IMR-90 (cell line): ENCODE results near the gene PAFAH2. TPM values are rescaled to one million over a fixed set of nuclear protein-coding genes. Genes with fewer than 3 reads are reported as not detected.
"Not testable (repeated sequence)": the region's sequence is repeated elsewhere in the genome, so short reads cannot be mapped to it uniquely, and the experiment has no call there.

Source experiments
- ATAC-seq: fragments of 200-7000 bp; cut with Tn5 transposase; 2 replicates; pipeline ENCODE4 v1.9.1; 2020; ENCODE audit warnings: low read depth, mild to moderate bottlenecking, moderate library complexity
- BruUV-seq: library from RNA; stranded (reverse); fragments of 400-500 nt; replicated peaks from 2 replicates; lab custom pipeline; 2021; lab: Mats Ljungman, UMichigan
- CTCF ChIA-PET: fragments of 300-600 bp; formaldehyde crosslinking; extraction: SDS; loops from one replicate; lab custom pipeline; 2021; ENCODE audit warnings: antibody characterized with exemption; lab: Yijun Ruan, JAX
- POLR2A ChIA-PET: fragments of 300-600 bp; sonication (Branson Sonifier 250); formaldehyde crosslinking; loops from one replicate; lab custom pipeline; 2022; ENCODE audit warnings: antibody characterized with exemption; ENCODE audit not compliant: unreplicated experiment; lab: Charles Lee
- DNase-seq: peaks from one replicate; pipeline ENCODE4 v3.0.0; 2013
- H2AFZ ChIP-seq: replicated peaks from 2 replicates; pipeline ENCODE3; 2013; ENCODE audit warnings: low read length, mild to moderate bottlenecking; ENCODE audit not compliant: poor library complexity
- H2AK5ac ChIP-seq: 2 replicates; pipeline ENCODE4 v1.6.1; 2013; ENCODE audit warnings: low read depth, low read length, inconsistent platforms
- H2AK9ac ChIP-seq: replicated peaks from 2 replicates; pipeline ENCODE3; 2013; ENCODE audit warnings: mild to moderate bottlenecking, low read depth, low read length, moderate library complexity; ENCODE audit not compliant: poor library complexity
- H2BK120ac ChIP-seq: 2 replicates; pipeline ENCODE4 v1.6.1; 2013; ENCODE audit warnings: low read depth, low read length, inconsistent platforms
- H2BK15ac ChIP-seq: 3 replicates; pipeline ENCODE4 v1.6.1; 2013; ENCODE audit warnings: low read depth, low read length, inconsistent platforms
- H2BK20ac ChIP-seq: 2 replicates; pipeline ENCODE4 v1.6.1; 2013; ENCODE audit warnings: low read depth, mild to moderate bottlenecking, inconsistent platforms, low read length, moderate library complexity
- H2BK5ac ChIP-seq: 2 replicates; pipeline ENCODE4 v1.6.1; 2013; ENCODE audit warnings: mild to moderate bottlenecking, low read depth, low read length, inconsistent platforms; ENCODE audit not compliant: poor library complexity, severe bottlenecking
- H3K14ac ChIP-seq: replicated peaks from 2 replicates; pipeline ENCODE4 v1.6.1; 2013; ENCODE audit warnings: low read depth, low read length, inconsistent platforms
- H3K18ac ChIP-seq: 2 replicates; pipeline ENCODE4 v1.6.1; 2013; ENCODE audit warnings: low read depth, low read length, control low read depth
- H3K23ac ChIP-seq: 2 replicates; pipeline ENCODE4 v1.6.1; 2013; ENCODE audit warnings: low read depth, low read length, inconsistent platforms
- H3K27ac ChIP-seq: 2 replicates; pipeline ENCODE4 v1.5.1; 2013; ENCODE audit warnings: mild to moderate bottlenecking, control low read depth, low read length; ENCODE audit not compliant: insufficient read depth
- H3K27me3 ChIP-seq: 2 replicates; pipeline ENCODE4 v1.6.1; 2013; ENCODE audit warnings: low read length; ENCODE audit not compliant: control insufficient read depth, insufficient read depth
- H3K36me3 ChIP-seq: 2 replicates; pipeline ENCODE4 v1.6.1; 2013; ENCODE audit warnings: low read length, mixed read lengths; ENCODE audit not compliant: control insufficient read depth, insufficient read depth
- H3K4ac ChIP-seq: 2 replicates; pipeline ENCODE4 v1.6.1; 2013; ENCODE audit warnings: low read depth, low read length, inconsistent platforms
- H3K4me1 ChIP-seq: 2 replicates; pipeline ENCODE4 v1.6.1; 2013; ENCODE audit warnings: low read length, mixed read lengths; ENCODE audit not compliant: control insufficient read depth, insufficient read depth
- H3K4me2 ChIP-seq: 2 replicates; pipeline ENCODE4 v1.6.1; 2013; ENCODE audit warnings: low read depth, mild to moderate bottlenecking, control low read depth, low read length, moderate library complexity
- H3K4me3 ChIP-seq: 2 replicates; pipeline ENCODE4 v1.5.1; 2013; ENCODE audit warnings: low read depth, mild to moderate bottlenecking, control low read depth, low read length, moderate library complexity; ENCODE audit not compliant: insufficient read depth
- H3K56ac ChIP-seq: 2 replicates; pipeline ENCODE4 v1.6.1; 2013; ENCODE audit warnings: low read length, inconsistent platforms; ENCODE audit not compliant: insufficient read depth; ENCODE audit errors: extremely low read depth
- H3K79me1 ChIP-seq, 2 experiments: 2 replicates each; pipeline ENCODE4 v1.6.1; 2013; ENCODE audit warnings: low read length in 2 of 2, inconsistent platforms in 1 of 2, low read depth in 1 of 2
- H3K9ac ChIP-seq: 2 replicates; pipeline ENCODE4 v1.6.1; 2013; ENCODE audit warnings: low read depth, low read length, control low read depth
- H3K9me1 ChIP-seq: 2 replicates; pipeline ENCODE4 v1.6.1; 2013; ENCODE audit warnings: low read length, inconsistent platforms; ENCODE audit not compliant: insufficient read depth
- H3K9me3 ChIP-seq: 2 replicates; pipeline ENCODE4 v1.6.1; 2013; ENCODE audit warnings: low read length; ENCODE audit not compliant: control insufficient read depth, insufficient read depth
- H4K20me1 ChIP-seq: 2 replicates; pipeline ENCODE4 v1.6.1; 2013; ENCODE audit warnings: low read length, inconsistent platforms; ENCODE audit not compliant: insufficient read depth
- H4K5ac ChIP-seq: 2 replicates; pipeline ENCODE4 v1.6.1; 2013; ENCODE audit warnings: mild to moderate bottlenecking, low read depth, low read length, control low read depth
- H4K8ac ChIP-seq, 2 experiments: 2 replicates each; pipeline ENCODE4 v1.6.1; 2013; ENCODE audit warnings: low read depth in 2 of 2, low read length in 2 of 2, control low read depth in 1 of 2, inconsistent platforms in 1 of 2
- H4K91ac ChIP-seq: 2 replicates; pipeline ENCODE4 v1.6.1; 2013; ENCODE audit warnings: low read depth, low read length, inconsistent platforms; ENCODE audit not compliant: insufficient read depth
- CEBPB ChIP-seq: IDR thresholded peaks from 2 replicates; pipeline ENCODE4 v1.6.1; 2012; ENCODE audit warnings: low read depth, low read length, improper control_type of control experiment
- WGBS, 2 experiments: methylation state at CpG; one replicate each; pipeline versions ENCODE4 v1.1.5 to v1.1.7; 2013; ENCODE audit warnings: missing lambda C conversion rate in 2 of 2; ENCODE audit not compliant: insufficient read length in 1 of 2; ENCODE audit errors: extremely low coverage in 2 of 2; 5-methylcytosine and 5-hydroxymethylcytosine counted together
- dilution Hi-C: fragments of 300-500 bp; cut with HindIII; formaldehyde crosslinking; loops from one replicate; pipeline ENCODE4 v1.14.3; 2018; ENCODE audit warnings: low sequenced_read_pairs; ENCODE audit not compliant: unreplicated experiment
- in situ Hi-C: fragments of 300-500 bp; cut with MboI; formaldehyde crosslinking; loops from 3 replicates; pipeline ENCODE4 v1.14.3; 2019; ENCODE audit warnings: low sequenced_read_pairs, inconsistent platforms, mixed read lengths
- intact Hi-C: fragments of 100-400 bp; cut with micrococcal nuclease; formaldehyde crosslinking; loops from 2 replicates; pipeline ENCODE4 v1.10.0; 2022
- polyA plus RNA-seq, 3 experiments: library from polyadenylated mRNA; depleted of rRNA; stranded (reverse); fragments of >200 nt; gene quantifications; 2 replicates each; pipeline ENCODE4 v1.2.3, GENCODE V29; 2012; ENCODE audit warnings: low replicate concordance in 1 of 3
- total RNA-seq: library from RNA; depleted of rRNA; stranded (reverse); fragments of >200 nt; gene quantifications from 2 replicates; pipeline ENCODE4 v1.2.3, GENCODE V29; 2012

PAFAH2 gene
- total and polyA plus RNA-seq, 2 of the 4 experiments (the other 2 are of a cell fraction), result 8.3 to 12.2 TPM

GRCh38 chr1:25987951-25988350 lies 9.9 kb downstream of the PAFAH2 start (continued):
- TF ChIP-seq CEBPB, result no peak

DNA sequence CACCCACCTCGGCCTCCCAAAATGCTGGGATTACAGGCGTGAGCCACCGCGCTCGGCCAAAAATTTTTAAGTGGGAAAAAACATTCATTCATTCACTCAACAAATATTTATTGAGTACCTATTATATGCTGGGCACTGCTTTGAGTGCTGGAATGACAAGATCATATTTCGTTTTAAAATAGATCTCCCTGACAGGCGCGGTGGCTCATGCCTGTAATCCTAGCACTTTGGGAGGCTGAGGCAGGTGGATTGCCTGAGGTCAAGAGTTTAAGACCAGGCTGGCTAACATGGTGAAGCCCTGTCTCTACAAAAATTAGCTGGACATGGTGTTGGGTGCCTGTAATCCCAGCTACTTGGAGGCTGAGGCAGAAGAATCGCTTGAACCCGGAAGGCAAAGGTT lies 11.1 kb downstream of the PAFAH2 start:
- H2BK120ac ChIP-seq, H3K9ac ChIP-seq, H4K8ac ChIP-seq, H3K27ac ChIP-seq, H2BK15ac ChIP-seq, H2AK5ac ChIP-seq, H2BK5ac ChIP-seq, H3K4me3 ChIP-seq, H2BK20ac ChIP-seq, dilution Hi-C loops, H4K5ac ChIP-seq, H3K27me3 ChIP-seq, H3K4me1 ChIP-seq, H4K20me1 ChIP-seq, in situ Hi-C loops, H3K18ac ChIP-seq, ATAC-seq, H3K23ac ChIP-seq, intact Hi-C loops, CTCF ChIA-PET, H2AK9ac ChIP-seq, BruUV-seq, DNase-seq, H2AFZ ChIP-seq, H3K9me1 ChIP-seq, POLR2A ChIA-PET, H3K14ac ChIP-seq, H3K56ac ChIP-seq, H4K91ac ChIP-seq, H3K9me3 ChIP-seq, H3K4ac ChIP-seq, H3K4me2 ChIP-seq: not testable (repeated sequence)
- Histone ChIP-seq H3K36me3 (peaks cover 34% of the 10 kb centered on the region), H3K79me1 (peaks cover 4 to 11% of the 10 kb centered on the region in 2 experiments; a peak in 3 of 4 replicates)
- WGBS, 2 experiments, result 100% methylated on average over 4 of the region's 10 CpGs; no CpG with 5 or more reads in 1 of the 2 experiments
